T47D (cell line): ENCODE results near the gene ST8SIA5.

Experiments
- DNase-seq, 2 experiments: peaks; one replicate each; pipeline versions ENCODE4 v3.0.0 to v3.0.0-alpha.2; 2011 to 2012; ENCODE audit warnings: low read depth in 1 of 2, low spot score in 1 of 2
- JUND ChIP-seq: IDR thresholded peaks from 2 replicates; pipeline ENCODE4 v1.6.1; 2012; ENCODE audit warnings: low read depth
- in situ Hi-C: cut with HindIII; loops from 2 replicates; pipeline ENCODE4 v1.10.0; 2016; ENCODE audit warnings: low sequenced_read_pairs, low pct_unique_long_range_greater_than_20kb

The ST8SIA5 gene

GRCh38 chr18:46646468-46646867, 110.4 kb downstream of the ST8SIA5 start:
- DNase-seq, result no peak
- in situ Hi-C loops, result no loop called here
- no peak for TF ChIP-seq JUND

GRCh38 chr18:46642561-46642960, 114.3 kb downstream of the ST8SIA5 start:
- no peak for TF ChIP-seq JUND
- in situ Hi-C loops, result no loop called here
- DNase-seq, result no peak

- in situ Hi-C loops, result no loop called here
- TF ChIP-seq JUND, result no peak
- no peak for DNase-seq
Measured at GRCh38 chr18:46641917-46642316, 114.9 kb downstream of the ST8SIA5 start.

GRCh38 chr18:46639386-46639785, 117.5 kb downstream of the ST8SIA5 start:
- no peak for TF ChIP-seq JUND
- in situ Hi-C loops, result no loop called here
- no peak for DNase-seq

GRCh38 chr18:46636040-46636630, 120.7 kb downstream of the ST8SIA5 start:
- TF ChIP-seq JUND, result no peak
- DNase-seq, result no peak
- in situ Hi-C loops, result no loop called here

GRCh38 chr18:46632401-46633071, 124.3 kb downstream of the ST8SIA5 start:
- TF ChIP-seq JUND, result no peak
- no peak for DNase-seq
- in situ Hi-C loops, result no loop called here

- no peak for TF ChIP-seq JUND
- DNase-seq, result no peak
- in situ Hi-C loops, result no loop called here
Measured at GRCh38 chr18:46630991-46631390, 125.9 kb downstream of the ST8SIA5 start.

GRCh38 chr18:46630160-46630559, 126.7 kb downstream of the ST8SIA5 start:
- no peak for TF ChIP-seq JUND
- no peak for DNase-seq
- in situ Hi-C loops, result no loop called here

GRCh38 chr18:46629361-46629760, 127.5 kb downstream of the ST8SIA5 start:
- DNase-seq, result no peak
- in situ Hi-C loops, result no loop called here
- no peak for TF ChIP-seq JUND

- TF ChIP-seq JUND, result no peak
- in situ Hi-C loops, result no loop called here
- DNase-seq, result no peak
Measured at GRCh38 chr18:46628206-46628605, 128.6 kb downstream of the ST8SIA5 start.

GRCh38 chr18:46627136-46627535, 129.7 kb downstream of the ST8SIA5 start:
- no peak for TF ChIP-seq JUND
- in situ Hi-C loops, result no loop called here
- no peak for DNase-seq

GRCh38 chr18:46625069-46625468, 131.8 kb downstream of the ST8SIA5 start:
- no peak for TF ChIP-seq JUND
- in situ Hi-C loops, result no loop called here
- DNase-seq, result no peak

- no peak for DNase-seq
- no peak for TF ChIP-seq JUND
- in situ Hi-C loops, result no loop called here
Measured at GRCh38 chr18:46624127-46624526, 132.7 kb downstream of the ST8SIA5 start.

GRCh38 chr18:46623541-46623940, 133.3 kb downstream of the ST8SIA5 start:
- TF ChIP-seq JUND, result no peak
- DNase-seq, result no peak
- in situ Hi-C loops, result no loop called here
